HG03354 (cell line): ENCODE results near the gene SGCB.
"Not testable (repeated sequence)": the region's sequence is repeated elsewhere in the genome, so short reads cannot be mapped to it uniquely, and the experiment has no call there.

Experiments
- ATAC-seq: cut with Tn5 transposase; IDR thresholded peaks from one replicate; pipeline ENCODE4 v1.9.1; 2021; ENCODE audit warnings: mild to moderate bottlenecking; ENCODE audit not compliant: unreplicated experiment, poor library complexity, severe bottlenecking

The SGCB gene

GRCh38 chr4:52038103-52038912 is at the start of gene SGCB:
Gene SGCB (minus strand): TSS chr4:52038299. CDS start chr4:52038259, 40 bp downstream.
- ATAC-seq, result peak; percentile 91

- ATAC-seq, result not testable (repeated sequence)
Measured at GRCh38 chr4:52086425-52086824, 48.3 kb upstream of the SGCB start.

- ATAC-seq, result no peak
Measured at GRCh38 chr4:52081216-52081615, 43.1 kb upstream of the SGCB start.

- no peak for ATAC-seq
Measured at GRCh38 chr4:52079659-52080058, 41.6 kb upstream of the SGCB start.

- ATAC-seq, result no peak
Measured at GRCh38 chr4:52076731-52077130, 38.6 kb upstream of the SGCB start.

GRCh38 chr4:52071791-52072546 is 33.9 kb upstream of the SGCB start:
- ATAC-seq, result no peak

GRCh38 chr4:52069571-52069970 is 31.5 kb upstream of the SGCB start:
- ATAC-seq, result no peak

GRCh38 chr4:52059372-52059771 is 21.3 kb upstream of the SGCB start:
- no peak for ATAC-seq

GRCh38 chr4:52058275-52058674 is 20.2 kb upstream of the SGCB start:
- no peak for ATAC-seq

GRCh38 chr4:52057196-52057595 is 19.1 kb upstream of the SGCB start:
- no peak for ATAC-seq

- ATAC-seq, result no peak
Measured at GRCh38 chr4:52054254-52054653, 16.2 kb upstream of the SGCB start.

GRCh38 chr4:52052475-52052780 is 14.3 kb upstream of the SGCB start:
- ATAC-seq, result peak; percentile 73

- peak; percentile 52 for ATAC-seq
Measured at GRCh38 chr4:52051615-52052474, 13.7 kb upstream of the SGCB start.

- ATAC-seq, result peak; percentile 58
Measured at GRCh38 chr4:52051213-52051614, 13.1 kb upstream of the SGCB start, which contains the start of gene SPATA18. Gene SPATA18 (plus strand): TSS chr4:52051304. CDS start chr4:52051705, 401 bp downstream.

GRCh38 chr4:52049266-52049665 is 11.2 kb upstream of the SGCB start:
- ATAC-seq, result no peak

GRCh38 chr4:52045028-52045427 is 6.9 kb upstream of the SGCB start:
- ATAC-seq, result no peak

- peak; percentile 66 for ATAC-seq
Measured at GRCh38 chr4:52037689-52038102, 403 bp downstream of the SGCB start.

GRCh38 chr4:52036886-52037530 is 1.1 kb downstream of the SGCB start:
- ATAC-seq, result no peak

GRCh38 chr4:52035190-52035589 is 2.9 kb downstream of the SGCB start:
- ATAC-seq, result no peak

GRCh38 chr4:52032005-52032404 is 6.1 kb downstream of the SGCB start:
- ATAC-seq, result no peak
